Measurements from ENCODE around the gene LSAMP.

- TF ChIP-seq POLR2AphosphoS5 (IDR thresholded peaks at IDR 0.05; ENCODE audit: low read depth) (no peak), EZH2phosphoT487 (IDR thresholded peaks at IDR 0.05; ENCODE audit: unreplicated experiment) (no peak), CREB1 (CRISPR knock-in tag; IDR thresholded peaks at IDR 0.05; ENCODE audit: low read depth) (no peak), NANOG (IDR thresholded peaks at IDR 0.05; ENCODE audit: borderline replicate concordance) (no peak)
- TF ChIP-seq, protein P1, sequence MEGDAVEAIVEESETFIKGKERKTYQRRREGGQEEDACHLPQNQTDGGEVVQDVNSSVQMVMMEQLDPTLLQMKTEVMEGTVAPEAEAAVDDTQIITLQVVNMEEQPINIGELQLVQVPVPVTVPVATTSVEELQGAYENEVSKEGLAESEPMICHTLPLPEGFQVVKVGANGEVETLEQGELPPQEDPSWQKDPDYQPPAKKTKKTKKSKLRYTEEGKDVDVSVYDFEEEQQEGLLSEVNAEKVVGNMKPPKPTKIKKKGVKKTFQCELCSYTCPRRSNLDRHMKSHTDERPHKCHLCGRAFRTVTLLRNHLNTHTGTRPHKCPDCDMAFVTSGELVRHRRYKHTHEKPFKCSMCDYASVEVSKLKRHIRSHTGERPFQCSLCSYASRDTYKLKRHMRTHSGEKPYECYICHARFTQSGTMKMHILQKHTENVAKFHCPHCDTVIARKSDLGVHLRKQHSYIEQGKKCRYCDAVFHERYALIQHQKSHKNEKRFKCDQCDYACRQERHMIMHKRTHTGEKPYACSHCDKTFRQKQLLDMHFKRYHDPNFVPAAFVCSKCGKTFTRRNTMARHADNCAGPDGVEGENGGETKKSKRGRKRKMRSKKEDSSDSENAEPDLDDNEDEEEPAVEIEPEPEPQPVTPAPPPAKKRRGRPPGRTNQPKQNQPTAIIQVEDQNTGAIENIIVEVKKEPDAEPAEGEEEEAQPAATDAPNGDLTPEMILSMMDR (conservative IDR thresholded peaks at IDR 0.05; ENCODE audit: low read depth in 2 of 2), result no peak
- TF ChIP-seq, protein P2, sequence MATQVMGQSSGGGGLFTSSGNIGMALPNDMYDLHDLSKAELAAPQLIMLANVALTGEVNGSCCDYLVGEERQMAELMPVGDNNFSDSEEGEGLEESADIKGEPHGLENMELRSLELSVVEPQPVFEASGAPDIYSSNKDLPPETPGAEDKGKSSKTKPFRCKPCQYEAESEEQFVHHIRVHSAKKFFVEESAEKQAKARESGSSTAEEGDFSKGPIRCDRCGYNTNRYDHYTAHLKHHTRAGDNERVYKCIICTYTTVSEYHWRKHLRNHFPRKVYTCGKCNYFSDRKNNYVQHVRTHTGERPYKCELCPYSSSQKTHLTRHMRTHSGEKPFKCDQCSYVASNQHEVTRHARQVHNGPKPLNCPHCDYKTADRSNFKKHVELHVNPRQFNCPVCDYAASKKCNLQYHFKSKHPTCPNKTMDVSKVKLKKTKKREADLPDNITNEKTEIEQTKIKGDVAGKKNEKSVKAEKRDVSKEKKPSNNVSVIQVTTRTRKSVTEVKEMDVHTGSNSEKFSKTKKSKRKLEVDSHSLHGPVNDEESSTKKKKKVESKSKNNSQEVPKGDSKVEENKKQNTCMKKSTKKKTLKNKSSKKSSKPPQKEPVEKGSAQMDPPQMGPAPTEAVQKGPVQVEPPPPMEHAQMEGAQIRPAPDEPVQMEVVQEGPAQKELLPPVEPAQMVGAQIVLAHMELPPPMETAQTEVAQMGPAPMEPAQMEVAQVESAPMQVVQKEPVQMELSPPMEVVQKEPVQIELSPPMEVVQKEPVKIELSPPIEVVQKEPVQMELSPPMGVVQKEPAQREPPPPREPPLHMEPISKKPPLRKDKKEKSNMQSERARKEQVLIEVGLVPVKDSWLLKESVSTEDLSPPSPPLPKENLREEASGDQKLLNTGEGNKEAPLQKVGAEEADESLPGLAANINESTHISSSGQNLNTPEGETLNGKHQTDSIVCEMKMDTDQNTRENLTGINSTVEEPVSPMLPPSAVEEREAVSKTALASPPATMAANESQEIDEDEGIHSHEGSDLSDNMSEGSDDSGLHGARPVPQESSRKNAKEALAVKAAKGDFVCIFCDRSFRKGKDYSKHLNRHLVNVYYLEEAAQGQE (IDR thresholded peaks at IDR 0.05; ENCODE audit: unreplicated experiment), result no peak
Observed at GRCh38 chr3:115982108-115982507, 463.2 kb downstream of the LSAMP start.
